Hepatic stellate cell (primary cell): ENCODE measurements around the gene DGCR6L.
A peak's percentile ranks its signal among the peaks of the same experiment; 100 is the strongest.
"Not testable (repeated sequence)": the region's sequence is repeated elsewhere in the genome, so short reads cannot be mapped to it uniquely, and the experiment has no call there.

Source experiments
- DNase-seq: peaks from one replicate; pipeline ENCODE4 v3.0.0; 2011; ENCODE audit warnings: low spot score

The DGCR6L gene

DNA sequence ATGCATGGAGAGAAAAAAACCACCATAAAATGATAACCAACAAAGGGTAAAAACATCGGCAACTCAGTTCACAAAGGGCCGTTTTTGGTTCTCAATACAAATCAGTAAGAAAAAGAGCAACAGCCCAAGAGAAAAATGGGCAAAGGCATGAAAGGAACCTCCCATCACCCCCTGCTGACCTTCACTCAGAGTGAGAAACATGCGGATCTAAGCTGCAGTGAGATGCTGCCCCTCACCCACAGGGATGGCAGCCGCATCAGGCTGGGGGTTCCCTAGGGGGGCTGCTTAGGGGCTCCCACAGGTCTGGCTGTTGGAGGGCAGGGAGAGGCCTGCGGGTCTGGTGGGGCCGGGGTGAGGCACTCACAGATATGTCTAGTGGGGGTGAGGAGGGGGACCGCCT, 44.5 kb downstream of the DGCR6L start:
- not testable (repeated sequence) for DNase-seq

GRCh38 chr22:20274374-20274773, 45.5 kb downstream of the DGCR6L start:
- not testable (repeated sequence) for DNase-seq

DNA sequence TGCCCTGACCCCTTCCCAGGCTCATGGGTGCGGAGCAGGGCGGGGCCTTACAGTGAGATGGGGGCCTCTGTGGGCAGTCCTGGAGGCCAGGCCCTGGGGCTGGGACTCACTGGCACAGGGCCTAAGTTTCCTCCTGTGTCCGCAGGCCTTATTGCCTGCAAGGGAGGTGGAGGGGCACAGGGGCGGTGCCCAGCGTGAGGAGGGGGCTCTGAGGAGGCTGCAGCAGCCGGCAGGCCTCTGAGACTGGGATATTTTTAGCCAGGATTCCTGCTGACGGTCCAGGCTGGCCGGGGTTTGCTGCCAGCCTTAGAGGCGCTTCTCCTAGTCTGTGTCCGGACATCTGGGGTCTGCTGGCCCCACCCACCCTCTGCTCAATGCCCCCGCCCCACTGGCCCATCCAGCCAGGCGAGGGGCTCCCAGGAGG, 46.1 kb downstream of the DGCR6L start:
- DNase-seq, result no peak

DNA sequence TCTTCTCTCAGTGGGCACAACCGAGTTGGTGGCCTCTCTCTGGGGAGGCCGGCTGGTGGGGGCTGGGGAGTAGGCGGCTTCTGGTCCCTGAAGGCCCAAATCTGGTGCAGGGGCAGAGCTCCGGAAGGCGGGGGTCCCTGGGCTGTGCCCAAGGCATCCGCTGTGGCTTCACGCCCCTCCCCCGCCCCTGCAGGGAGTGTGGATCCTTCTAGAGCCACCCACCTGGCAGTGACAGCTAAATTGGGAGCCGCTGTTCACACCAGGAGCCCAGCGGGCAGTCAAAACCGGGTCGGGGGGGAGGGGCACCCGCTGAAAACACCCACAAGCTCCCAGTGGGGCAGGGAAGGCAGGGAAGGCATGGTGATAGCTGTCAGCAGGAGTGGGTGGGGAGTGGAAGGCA, 47.2 kb downstream of the DGCR6L start:
- DNase-seq, result no peak

DNA sequence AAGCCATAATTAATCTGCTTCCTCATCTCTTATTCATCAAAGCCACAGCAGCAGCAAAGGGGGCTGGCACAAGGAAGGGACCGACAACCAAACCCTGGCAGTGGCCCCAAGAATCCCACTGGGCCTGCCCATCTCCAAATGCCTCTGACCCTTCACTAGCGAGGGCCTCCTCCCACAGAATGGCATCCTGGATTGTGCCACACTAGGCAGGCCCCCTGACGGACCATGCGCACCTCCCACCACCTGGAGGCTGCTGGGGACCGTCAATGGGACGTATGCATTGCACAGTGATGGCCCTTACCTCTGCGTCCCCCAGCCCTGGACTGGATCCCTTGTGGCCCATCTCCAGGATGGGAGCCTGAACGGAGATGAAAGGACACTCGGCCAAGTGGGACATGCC, 47.7 kb downstream of the DGCR6L start:
- DNase-seq, result no peak

DNA sequence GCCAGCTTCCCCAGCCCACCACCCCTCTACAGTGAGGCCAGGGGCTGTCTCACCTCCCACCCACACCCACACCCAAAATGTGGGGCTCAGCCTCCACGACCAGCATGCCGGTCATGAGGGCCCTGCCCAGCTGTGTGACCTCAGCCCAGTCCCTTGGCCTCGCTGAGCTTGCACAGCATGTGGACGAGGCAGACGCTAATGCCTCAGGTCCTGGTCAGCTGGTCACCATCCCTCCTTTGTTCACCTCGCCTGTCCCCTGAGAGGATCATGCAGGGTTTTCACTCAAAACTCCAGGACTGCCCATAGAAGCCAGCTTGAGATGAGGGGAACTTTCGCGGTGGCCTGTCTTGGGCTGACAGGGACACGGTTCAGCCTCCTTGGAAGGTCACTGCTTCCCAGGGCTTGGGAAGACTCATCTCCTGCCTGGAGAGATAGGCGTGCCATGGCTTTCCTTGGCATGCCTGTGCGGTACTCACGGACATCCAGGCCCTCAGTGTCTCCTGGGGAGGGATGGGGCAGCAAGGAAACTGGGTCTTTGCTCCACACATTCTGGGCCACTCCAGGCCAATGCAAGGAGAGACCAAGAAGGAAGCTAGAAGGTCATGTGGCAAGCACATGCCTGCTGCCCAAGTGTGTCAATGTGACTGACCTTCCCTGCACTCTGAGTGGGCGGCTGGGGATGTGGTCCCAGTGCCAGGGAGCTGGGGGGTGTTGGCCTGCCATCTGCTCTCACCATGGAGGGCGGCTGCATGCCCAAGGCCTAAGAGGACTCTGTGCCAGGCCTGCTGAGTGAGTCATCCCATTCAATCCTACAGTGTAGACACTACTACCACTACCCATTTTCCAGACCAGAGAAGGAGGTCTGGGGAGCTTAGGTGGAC, 48.5 kb downstream of the DGCR6L start:
- no peak for DNase-seq

DNA sequence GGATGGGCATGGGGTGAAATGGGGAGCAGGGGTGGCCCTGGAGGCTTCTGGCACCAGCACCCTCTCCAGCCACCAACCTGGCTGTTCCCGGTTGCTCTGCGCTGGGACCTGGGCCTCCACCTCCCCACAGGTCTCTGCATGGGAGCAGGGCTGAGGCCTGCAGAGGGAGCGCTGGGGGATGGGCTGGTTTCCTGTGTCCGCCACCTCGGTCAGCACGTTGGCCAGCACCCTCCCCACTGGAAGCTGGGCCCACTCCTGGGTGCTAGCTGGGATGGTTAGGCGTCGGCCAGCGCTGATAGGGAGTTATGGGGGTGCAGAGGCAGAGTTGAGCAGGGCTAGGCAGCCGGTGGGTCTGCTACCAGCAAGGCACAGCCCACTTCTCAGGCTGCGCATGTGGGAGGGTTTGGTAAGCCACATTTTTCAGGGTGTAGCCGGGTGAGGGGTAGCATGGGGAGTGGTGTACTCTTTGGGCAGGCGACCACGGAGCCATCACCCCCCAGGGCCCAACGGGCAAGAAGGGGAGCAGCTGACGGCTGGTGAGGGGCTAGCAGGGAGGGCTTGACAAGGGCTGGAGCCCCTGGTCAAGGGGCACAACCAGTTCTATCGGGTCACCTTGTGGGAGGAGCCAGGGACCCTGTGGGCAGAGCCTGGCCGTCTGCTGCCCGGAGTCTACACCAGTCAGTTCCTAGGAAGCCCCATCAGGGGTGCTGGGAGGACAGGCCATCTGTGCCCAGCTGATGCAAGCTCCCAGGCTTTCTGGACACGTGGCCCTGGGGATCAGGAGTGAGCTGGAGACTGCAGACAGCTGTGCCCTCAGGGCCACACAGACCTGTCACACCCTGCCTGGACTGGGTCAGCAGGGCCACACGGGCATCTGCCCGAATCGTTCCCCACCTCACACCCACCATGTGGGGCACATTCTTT, 49.4 kb downstream of the DGCR6L start:
- not testable (repeated sequence) for DNase-seq

- DNase-seq, result not testable (repeated sequence)
These were observed 50.2 kb downstream of the DGCR6L start for GRCh38 chr22:20269673-20270072.

DNA sequence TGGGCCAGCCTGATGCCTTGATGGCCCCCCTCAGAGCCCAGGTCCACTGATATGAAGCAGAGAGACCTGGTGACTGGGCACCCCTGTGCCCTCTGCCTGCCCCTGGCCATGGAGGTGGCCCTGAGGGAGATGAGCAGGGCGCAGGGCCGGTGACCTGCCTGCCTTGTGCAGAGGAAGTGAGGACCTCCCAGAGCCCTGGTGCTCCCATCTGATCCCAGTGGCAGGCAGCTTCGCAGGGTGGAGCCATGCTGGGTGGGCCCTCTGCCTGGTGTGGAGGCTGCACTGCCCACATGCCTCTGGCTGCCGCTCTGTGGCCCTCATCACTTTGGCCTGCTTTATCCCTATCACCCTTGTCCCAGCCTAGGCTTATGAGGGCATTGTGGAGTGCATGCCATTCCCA, 50.7 kb downstream of the DGCR6L start:
- not testable (repeated sequence) for DNase-seq

GRCh38 chr22:20268279-20269012, 51.4 kb downstream of the DGCR6L start, which contains the start of gene RTN4R:
Gene RTN4R (minus strand): TSS chr22:20268318. CDS start chr22:20268092, 226 bp downstream.
- peak; percentile 59 for DNase-seq

DNA sequence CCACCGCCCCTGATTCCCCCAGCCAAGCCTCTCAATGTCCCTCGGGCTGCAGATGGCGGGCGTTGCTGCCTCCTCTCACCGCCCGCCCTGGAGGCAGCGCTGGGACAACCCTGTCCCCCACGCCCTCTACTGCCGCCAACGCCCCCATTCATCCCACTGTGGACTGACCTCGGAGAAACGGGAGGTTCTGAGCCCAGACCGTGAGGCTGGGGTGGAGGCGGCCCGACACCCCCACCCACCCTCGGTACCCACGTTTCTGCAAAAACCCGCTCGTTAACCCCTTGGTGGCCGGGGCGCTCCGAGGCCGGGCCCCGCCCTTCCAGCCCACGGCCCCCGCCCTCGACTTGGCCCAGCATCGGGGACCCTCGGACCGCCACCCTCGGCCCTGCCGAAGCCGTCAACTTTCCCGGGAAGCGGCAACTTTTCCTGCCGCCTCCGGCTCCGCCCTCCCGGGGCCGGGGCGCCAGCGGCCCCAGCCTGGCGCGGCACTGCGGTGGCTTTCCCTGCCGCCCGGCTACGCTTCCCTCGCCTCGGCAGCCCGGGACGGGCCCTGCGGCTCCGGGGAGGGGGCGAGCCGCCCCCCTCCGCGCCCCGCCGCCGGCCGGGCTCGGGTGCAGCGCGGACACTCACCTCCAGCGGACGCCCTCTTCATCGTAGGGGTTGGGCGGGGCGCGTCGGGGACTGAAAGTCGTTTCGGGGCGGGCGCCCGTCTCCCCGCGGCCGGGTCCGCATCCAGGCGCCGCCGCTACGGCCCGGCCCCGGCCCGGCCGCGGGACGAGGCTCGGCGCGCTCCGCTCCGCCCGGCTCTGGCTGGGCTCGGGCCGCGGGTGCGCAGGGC, 52.2 kb downstream of the DGCR6L start:
- DNase-seq, result no peak

- not testable (repeated sequence) for DNase-seq
These were observed 53.0 kb downstream of the DGCR6L start for GRCh38 chr22:20266667-20267440.

DNA sequence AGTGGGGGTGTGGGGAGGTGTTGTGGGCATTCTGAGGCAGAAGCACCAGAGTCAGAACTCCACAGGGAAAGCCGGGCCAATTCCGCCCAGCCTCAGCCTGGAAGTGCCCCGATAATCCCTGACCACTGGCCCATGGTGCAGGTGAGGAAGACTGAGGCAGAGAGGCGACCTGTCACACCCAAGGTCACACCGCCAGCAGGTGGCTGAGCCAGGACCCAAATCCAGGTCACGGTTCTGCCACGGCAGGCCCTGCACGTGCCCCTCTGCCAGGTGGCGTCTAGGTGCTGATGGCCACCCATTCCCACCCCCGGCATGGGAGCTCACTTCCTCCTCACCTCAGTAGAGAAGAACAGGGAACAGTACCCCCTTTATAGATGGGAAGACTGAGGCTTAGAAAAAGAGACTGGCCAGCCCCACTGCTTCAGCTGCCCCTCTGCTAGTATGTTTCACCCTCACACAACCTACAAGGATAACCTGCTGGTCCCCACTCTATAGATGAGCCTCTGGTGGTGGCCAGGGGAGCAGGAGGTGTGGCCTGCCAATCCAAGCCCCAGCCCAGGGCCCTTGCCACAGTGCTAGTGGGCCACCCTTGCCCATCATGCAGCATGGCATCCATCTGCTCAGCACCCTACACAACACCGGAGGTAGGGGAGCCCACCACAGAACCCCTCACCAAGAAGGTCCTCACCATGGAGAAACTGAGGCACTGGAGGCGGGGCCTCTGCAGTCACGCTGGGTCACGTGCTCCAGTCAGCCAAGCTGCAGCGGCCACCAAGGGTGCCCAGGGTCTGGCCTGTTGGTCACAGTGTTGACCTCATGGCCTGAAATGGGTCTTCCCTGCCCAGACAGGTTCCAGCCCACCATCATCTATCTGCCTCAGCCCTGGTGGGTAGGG, 53.8 kb downstream of the DGCR6L start:
- not testable (repeated sequence) for DNase-seq

- DNase-seq, result no peak
These were observed 55.0 kb downstream of the DGCR6L start for GRCh38 chr22:20264614-20265452.
